GM18511 (cell line): ENCODE results near the gene NSMCE4A.
A peak's percentile ranks its signal among the peaks of the same experiment; 100 is the strongest.
"Not testable (repeated sequence)": the region's sequence is repeated elsewhere in the genome, so short reads cannot be mapped to it uniquely, and the experiment has no call there.

Experiments used
- ATAC-seq: cut with Tn5 transposase; IDR thresholded peaks from one replicate; pipeline ENCODE4 v1.9.1; 2021; ENCODE audit warnings: mild to moderate bottlenecking, moderate library complexity; ENCODE audit not compliant: unreplicated experiment

NSMCE4A gene

GRCh38 chr10:121974535-121975294 lies at the start of gene NSMCE4A:
Gene NSMCE4A, minus strand, starts transcription at chr10:121975217. Its CDS starts 52 bp downstream, at chr10:121975165.
- peak; percentile 83 for ATAC-seq

GRCh38 chr10:122023257-122023656 lies 48.2 kb upstream of the NSMCE4A start:
- ATAC-seq, result not testable (repeated sequence)

- ATAC-seq, result no peak
These were observed 47.3 kb upstream of the NSMCE4A start for GRCh38 chr10:122022276-122022675.

GRCh38 chr10:122021828-122022227 lies 46.8 kb upstream of the NSMCE4A start:
- ATAC-seq, result no peak

- no peak for ATAC-seq
These were observed 46.4 kb upstream of the NSMCE4A start for GRCh38 chr10:122021379-122021778.

- ATAC-seq, result no peak
These were observed 45.2 kb upstream of the NSMCE4A start for GRCh38 chr10:122020226-122020625.

- ATAC-seq, result no peak
These were observed 44.5 kb upstream of the NSMCE4A start for GRCh38 chr10:122019414-122019975.

GRCh38 chr10:122018951-122019413 lies 44.0 kb upstream of the NSMCE4A start:
- ATAC-seq, result no peak

- no peak for ATAC-seq
These were observed 43.5 kb upstream of the NSMCE4A start for GRCh38 chr10:122018491-122018890.

- not testable (repeated sequence) for ATAC-seq
These were observed 42.9 kb upstream of the NSMCE4A start for GRCh38 chr10:122017926-122018325.

GRCh38 chr10:122014652-122015248 lies 39.7 kb upstream of the NSMCE4A start:
- ATAC-seq, result no peak

GRCh38 chr10:122013311-122013780 lies 38.3 kb upstream of the NSMCE4A start:
- ATAC-seq, result no peak

- ATAC-seq, result no peak
These were observed 37.7 kb upstream of the NSMCE4A start for GRCh38 chr10:122012731-122013130.

- ATAC-seq, result no peak
These were observed 35.5 kb upstream of the NSMCE4A start for GRCh38 chr10:122010405-122011050.

GRCh38 chr10:122007415-122007814 lies 32.4 kb upstream of the NSMCE4A start:
- ATAC-seq, result no peak

- no peak for ATAC-seq
These were observed 26.7 kb upstream of the NSMCE4A start for GRCh38 chr10:122001698-122002097.

GRCh38 chr10:121999301-121999700 lies 24.3 kb upstream of the NSMCE4A start:
- ATAC-seq, result no peak

GRCh38 chr10:121998462-121998861 lies 23.4 kb upstream of the NSMCE4A start:
- ATAC-seq, result no peak

- no peak for ATAC-seq
These were observed 19.5 kb upstream of the NSMCE4A start for GRCh38 chr10:121994429-121994941.

GRCh38 chr10:121991727-121992126 lies 16.7 kb upstream of the NSMCE4A start:
- ATAC-seq, result not testable (repeated sequence)

GRCh38 chr10:121990015-121990677 lies 15.1 kb upstream of the NSMCE4A start:
- ATAC-seq, result no peak
